HG03280 (cell line): Measurements from ENCODE around the gene TES.
"Not testable (repeated sequence)": the region's sequence is repeated elsewhere in the genome, so short reads cannot be mapped to it uniquely, and the experiment has no call there.

Experiments used
- ATAC-seq: cut with Tn5 transposase; IDR thresholded peaks from one replicate; pipeline ENCODE4 v1.9.1; 2021; ENCODE audit warnings: mild to moderate bottlenecking, moderate library complexity; ENCODE audit not compliant: unreplicated experiment

TES gene

GRCh38 chr7:116279217-116279616, 68.9 kb downstream of the TES start:
- no peak for ATAC-seq

GRCh38 chr7:116280803-116281202, 70.5 kb downstream of the TES start:
- ATAC-seq = no peak

GRCh38 chr7:116283595-116284204, 73.4 kb downstream of the TES start:
- ATAC-seq = no peak

- no peak for ATAC-seq
These were observed 74.1 kb downstream of the TES start for GRCh38 chr7:116284390-116284789.

GRCh38 chr7:116285252-116285651, 74.9 kb downstream of the TES start:
- no peak for ATAC-seq

GRCh38 chr7:116290740-116291139, 80.4 kb downstream of the TES start:
- no peak for ATAC-seq

- ATAC-seq = no peak
These were observed 81.6 kb downstream of the TES start for GRCh38 chr7:116291937-116292336.

GRCh38 chr7:116292381-116292780, 82.0 kb downstream of the TES start:
- ATAC-seq = no peak

- no peak for ATAC-seq
These were observed 82.8 kb downstream of the TES start for GRCh38 chr7:116293139-116293538.

GRCh38 chr7:116293633-116294032, 83.3 kb downstream of the TES start:
- ATAC-seq = no peak

- ATAC-seq = not testable (repeated sequence)
These were observed 85.6 kb downstream of the TES start for GRCh38 chr7:116295903-116296302.

GRCh38 chr7:116298055-116298454, 87.7 kb downstream of the TES start:
- ATAC-seq = no peak

- no peak for ATAC-seq
These were observed 88.2 kb downstream of the TES start for GRCh38 chr7:116298576-116298975.

GRCh38 chr7:116305485-116306408, 95.4 kb downstream of the TES start:
- no peak for ATAC-seq

GRCh38 chr7:116306409-116307048, 96.2 kb downstream of the TES start:
- ATAC-seq = no peak

- ATAC-seq = no peak
These were observed 96.9 kb downstream of the TES start for GRCh38 chr7:116307253-116307652.
